Kidney epithelial cell (primary cell): ENCODE results near the gene GTSE1. TPM values are rescaled to one million over a fixed set of nuclear protein-coding genes. Genes with fewer than 3 reads are reported as not detected.

ENCODE experiments used
- DNase-seq: peaks from one replicate; pipeline ENCODE4 v3.0.0-alpha.2; 2010; ENCODE audit warnings: low read depth
- H3K27me3 ChIP-seq: 2 replicates; pipeline ENCODE4 v1.6.0; 2011; ENCODE audit warnings: low read length; ENCODE audit not compliant: control insufficient read depth, insufficient read depth
- H3K36me3 ChIP-seq: 2 replicates; pipeline ENCODE4 v1.5.1; 2011; ENCODE audit warnings: low read length; ENCODE audit not compliant: control insufficient read depth, insufficient read depth
- H3K4me3 ChIP-seq: 2 replicates; pipeline ENCODE4 v1.5.1; 2011; ENCODE audit warnings: low read depth, mild to moderate bottlenecking, control low read depth, low read length
- CTCF ChIP-seq: IDR thresholded peaks from 2 replicates; pipeline ENCODE4 v1.5.1; 2011; ENCODE audit warnings: mild to moderate bottlenecking, moderate library complexity, low read length, control low read depth, inconsistent platforms; ENCODE audit not compliant: insufficient read depth, poor library complexity, severe bottlenecking
- total RNA-seq: library from RNA; depleted of rRNA; stranded (reverse); fragments of >200 nt; gene quantifications from 2 replicates; pipeline ENCODE4 v1.2.3, GENCODE V29; 2015

The GTSE1 gene
- total RNA-seq, 1 donor from 2014 or later: 3.8 TPM

- Histone ChIP-seq H3K36me3 (no peaks in the 10 kb centered on the region), H3K4me3 (no peak overlapping the region), H3K27me3 (no peaks in the 10 kb centered on the region)
- DNase-seq: no peak
- TF ChIP-seq CTCF: no peak
Measured at GRCh38 chr22:46292173-46292572, 4.5 kb upstream of the GTSE1 start.

- Histone ChIP-seq H3K4me3 (no peak overlapping the region), H3K27me3 (no peaks in the 10 kb centered on the region), H3K36me3 (no peaks in the 10 kb centered on the region)
- no peak for DNase-seq
- TF ChIP-seq CTCF: no peak
Measured at GRCh38 chr22:46292732-46293131, 3.9 kb upstream of the GTSE1 start.

- DNase-seq: no peak
- no peak overlapping the region for H3K4me3 ChIP-seq
- no peaks in the 10 kb centered on the region for H3K27me3 ChIP-seq
- no peak for TF ChIP-seq CTCF
- H3K36me3 ChIP-seq: no peaks in the 10 kb centered on the region
Measured at GRCh38 chr22:46293577-46294260, 3.0 kb upstream of the GTSE1 start.

GRCh38 chr22:46294784-46295183, 1.9 kb upstream of the GTSE1 start:
- no peak for TF ChIP-seq CTCF
- Histone ChIP-seq H3K36me3 (no peaks in the 10 kb centered on the region), H3K4me3 (no peak overlapping the region), H3K27me3 (no peaks in the 10 kb centered on the region)
- no peak for DNase-seq

- no peak for TF ChIP-seq CTCF
- no peak for DNase-seq
- peak overlapping the region; percentile 68 for H3K4me3 ChIP-seq
- H3K27me3 ChIP-seq: no peaks in the 10 kb centered on the region
- H3K36me3 ChIP-seq: no peaks in the 10 kb centered on the region
Measured at GRCh38 chr22:46295277-46295971, 1.2 kb upstream of the GTSE1 start.
